Measurements from ENCODE around the gene CCSER1. TPM values are rescaled to one million over a fixed set of nuclear protein-coding genes. Genes with fewer than 3 reads are reported as not detected.
A peak's percentile ranks its signal among the peaks of the same experiment; 100 is the strongest.
"Not testable (repeated sequence)": the region's sequence is repeated elsewhere in the genome, so short reads cannot be mapped to it uniquely, and the experiment has no call there.

The CCSER1 gene
- polyA plus RNA-seq, 3 donors, result 18.1 to 20.3 (median 20.3) TPM

DNA sequence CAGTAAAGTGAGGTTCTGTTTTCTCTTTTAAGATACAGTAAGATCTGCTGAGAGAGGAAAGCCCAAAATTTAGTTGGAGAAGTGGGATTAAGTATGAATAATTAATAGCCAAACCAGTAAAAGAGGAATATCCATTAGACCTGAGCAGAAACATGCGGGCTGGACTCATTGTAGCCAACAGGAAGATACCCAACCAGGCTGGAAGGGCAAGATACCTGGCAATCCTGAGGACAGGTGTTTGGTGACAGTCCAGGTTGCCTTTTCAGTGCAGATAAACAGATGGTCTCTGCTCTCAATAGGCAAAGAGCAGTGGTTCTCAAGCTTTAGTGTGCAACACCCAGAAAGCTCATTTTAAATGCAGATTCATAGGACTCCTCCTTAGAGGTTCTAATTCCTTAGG, 1195.8 kb downstream of the CCSER1 start:
- no peak for DNase-seq (ENCODE audit: extremely low read depth in 1 of 11, low read depth in 9 of 11, low spot score in 4 of 11)

DNA sequence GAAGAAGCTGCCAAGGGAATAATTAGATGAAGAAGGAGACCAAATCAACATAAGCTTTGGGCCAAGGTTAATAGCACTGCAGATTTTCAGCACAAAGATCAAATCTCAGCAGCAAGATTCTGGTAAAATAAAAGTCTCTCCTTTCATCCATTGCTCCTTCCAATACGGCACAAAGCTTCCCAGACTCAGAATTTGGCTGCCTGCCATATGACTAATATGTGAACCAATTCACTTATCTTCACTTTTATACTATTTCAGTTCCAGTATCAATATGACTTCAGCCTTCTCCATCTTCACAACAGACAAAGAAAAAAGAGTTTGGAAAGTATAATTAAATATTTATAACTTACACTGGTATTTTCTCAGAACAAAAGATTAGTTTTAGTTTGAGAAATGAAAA, 1198.3 kb downstream of the CCSER1 start:
- peak in 1 of 11 donors; percentile 5 for DNase-seq (ENCODE audit: extremely low read depth in 1 of 11, low read depth in 9 of 11, low spot score in 4 of 11)

- not testable (repeated sequence) for DNase-seq (ENCODE audit: extremely low read depth in 1 of 11, low read depth in 9 of 11, low spot score in 4 of 11)
Observed at GRCh38 chr4:91326167-91326566, 1199.0 kb downstream of the CCSER1 start.

DNA sequence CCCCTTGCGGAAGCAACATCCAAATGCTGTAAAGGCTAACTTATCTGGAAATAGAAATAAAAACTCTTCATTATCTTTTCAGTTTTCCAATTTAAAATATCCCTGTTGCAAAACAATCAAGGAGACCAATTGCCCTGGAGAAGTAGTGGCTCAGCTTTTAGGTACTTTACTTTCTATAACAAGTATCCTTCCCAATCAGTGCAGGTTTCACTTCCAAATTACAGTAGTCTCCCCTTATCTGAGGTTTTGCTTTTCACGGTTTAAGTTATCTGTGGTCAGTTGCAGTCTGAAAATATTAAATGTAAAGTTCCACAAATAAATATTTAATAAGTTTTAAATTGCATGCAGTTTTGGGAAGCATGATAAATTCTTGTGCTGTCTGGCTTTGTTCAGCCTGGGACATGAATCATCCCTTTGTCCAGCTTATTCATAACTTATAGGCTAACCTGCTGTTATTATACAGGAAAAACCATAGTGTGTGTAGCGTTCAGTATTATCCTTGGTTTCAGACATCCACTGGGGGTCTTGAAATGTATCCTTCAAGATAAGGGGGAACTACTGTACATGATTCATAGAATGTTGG, 1203.5 kb downstream of the CCSER1 start:
- no peak for DNase-seq (ENCODE audit: extremely low read depth in 1 of 11, low read depth in 9 of 11, low spot score in 4 of 11)

GRCh38 chr4:91340822-91341221, 1213.6 kb downstream of the CCSER1 start:
- DNase-seq (ENCODE audit: extremely low read depth in 1 of 11, low read depth in 9 of 11, low spot score in 4 of 11), result no peak

DNA sequence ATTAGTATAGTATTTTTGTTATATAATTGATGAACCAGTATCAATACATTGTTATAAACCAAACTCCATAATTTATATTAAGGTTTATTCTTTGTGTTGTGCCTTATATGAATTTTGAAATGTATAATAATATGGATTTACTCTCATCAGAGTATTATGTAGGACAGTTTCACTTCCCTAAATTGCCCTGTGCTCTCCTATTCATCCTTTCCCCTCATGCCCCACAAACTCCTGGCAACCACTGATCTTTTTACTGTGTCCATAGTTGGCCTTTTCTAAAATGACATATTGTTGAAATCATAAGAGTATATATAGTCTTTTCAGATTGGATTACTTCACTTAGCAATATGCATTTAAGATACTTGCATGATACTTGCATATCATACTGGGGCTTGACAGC, 1218.4 kb downstream of the CCSER1 start:
- no peak for DNase-seq (ENCODE audit: extremely low read depth in 1 of 11, low read depth in 9 of 11, low spot score in 4 of 11)

- DNase-seq (ENCODE audit: extremely low read depth in 1 of 11, low read depth in 9 of 11, low spot score in 4 of 11), result not testable (repeated sequence)
Observed at GRCh38 chr4:91356496-91356895, 1229.3 kb downstream of the CCSER1 start.

DNA sequence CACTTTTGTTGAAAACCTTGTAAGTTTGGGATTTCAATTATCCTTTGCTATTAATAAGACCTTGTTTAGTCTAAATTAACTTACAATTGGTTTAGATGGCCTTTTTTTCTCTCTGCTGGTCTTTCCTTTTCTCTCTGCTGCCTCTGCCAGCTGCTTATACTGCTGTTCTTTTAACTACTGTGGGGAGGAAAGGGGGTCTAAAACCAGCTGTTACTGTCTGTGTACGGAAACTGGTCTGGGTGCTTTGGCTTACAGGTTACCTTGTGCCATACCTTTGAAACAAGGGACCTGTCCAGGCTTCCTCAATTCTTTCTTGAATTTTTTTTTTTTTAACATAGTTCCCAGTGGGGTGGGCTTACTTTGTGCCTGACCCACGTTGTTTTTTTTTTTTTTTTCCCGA, 1230.8 kb downstream of the CCSER1 start:
- not testable (repeated sequence) for DNase-seq (ENCODE audit: extremely low read depth in 1 of 11, low read depth in 9 of 11, low spot score in 4 of 11)

DNA sequence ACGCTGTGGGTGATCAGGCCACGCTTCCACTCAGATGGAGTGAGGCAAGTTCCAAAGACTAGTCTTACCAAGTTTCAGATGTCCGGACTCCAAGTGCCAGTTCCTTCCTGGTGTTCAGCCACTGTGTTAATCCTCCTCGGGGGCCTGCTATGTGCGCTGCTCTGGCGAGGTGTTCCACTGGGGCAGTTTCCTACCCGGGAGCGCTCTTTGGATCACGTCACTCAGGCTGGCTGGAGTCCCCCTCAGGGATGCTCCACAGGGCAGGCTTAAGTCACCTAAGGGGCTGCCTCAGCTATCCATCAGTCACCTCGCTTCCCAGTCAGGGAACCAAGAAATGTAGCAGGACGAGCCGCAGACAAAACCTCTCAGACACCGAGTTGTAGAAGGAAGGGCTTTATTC, 1231.4 kb downstream of the CCSER1 start:
- not testable (repeated sequence) for DNase-seq (ENCODE audit: extremely low read depth in 1 of 11, low read depth in 9 of 11, low spot score in 4 of 11)

- no peak for DNase-seq (ENCODE audit: extremely low read depth in 1 of 11, low read depth in 9 of 11, low spot score in 4 of 11)
Observed at GRCh38 chr4:91359041-91360031, 1232.1 kb downstream of the CCSER1 start.

GRCh38 chr4:91362125-91362524, 1234.9 kb downstream of the CCSER1 start:
- DNase-seq (ENCODE audit: extremely low read depth in 1 of 11, low read depth in 9 of 11, low spot score in 4 of 11), result no peak

- DNase-seq (ENCODE audit: extremely low read depth in 1 of 11, low read depth in 9 of 11, low spot score in 4 of 11), result no peak
Observed at GRCh38 chr4:91366554-91366953, 1239.4 kb downstream of the CCSER1 start.

- DNase-seq (ENCODE audit: extremely low read depth in 1 of 11, low read depth in 9 of 11, low spot score in 4 of 11), result no peak
Observed at GRCh38 chr4:91369116-91369515, 1241.9 kb downstream of the CCSER1 start.

- DNase-seq (ENCODE audit: extremely low read depth in 1 of 11, low read depth in 9 of 11, low spot score in 4 of 11), result no peak
Observed at GRCh38 chr4:91373546-91373945, 1246.4 kb downstream of the CCSER1 start.

- not testable (repeated sequence) for DNase-seq (ENCODE audit: extremely low read depth in 1 of 11, low read depth in 9 of 11, low spot score in 4 of 11)
Observed at GRCh38 chr4:91405431-91405830, 1278.2 kb downstream of the CCSER1 start.

- no peak for DNase-seq (ENCODE audit: extremely low read depth in 1 of 11, low read depth in 9 of 11, low spot score in 4 of 11)
Observed at GRCh38 chr4:91422011-91422410, 1294.8 kb downstream of the CCSER1 start.

DNA sequence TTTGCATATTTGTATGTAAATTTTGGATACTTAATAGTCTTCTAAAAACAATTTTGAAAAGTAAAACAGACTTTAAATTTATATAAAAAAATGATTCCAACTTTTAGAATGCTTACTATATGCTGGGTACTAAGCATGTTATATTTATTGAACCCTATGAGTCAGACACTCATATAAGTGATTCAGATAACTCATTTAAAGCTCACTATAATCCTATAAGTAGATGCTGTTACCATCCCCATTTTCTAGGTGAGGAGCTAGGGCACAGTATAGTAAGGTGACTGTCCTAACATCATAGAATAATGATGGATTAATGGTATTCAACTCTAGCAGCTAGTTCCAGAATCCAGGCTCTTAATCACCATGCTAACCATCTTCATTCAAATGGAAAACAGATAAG, 1299.5 kb downstream of the CCSER1 start:
- no peak for DNase-seq (ENCODE audit: extremely low read depth in 1 of 11, low read depth in 9 of 11, low spot score in 4 of 11)

DNA sequence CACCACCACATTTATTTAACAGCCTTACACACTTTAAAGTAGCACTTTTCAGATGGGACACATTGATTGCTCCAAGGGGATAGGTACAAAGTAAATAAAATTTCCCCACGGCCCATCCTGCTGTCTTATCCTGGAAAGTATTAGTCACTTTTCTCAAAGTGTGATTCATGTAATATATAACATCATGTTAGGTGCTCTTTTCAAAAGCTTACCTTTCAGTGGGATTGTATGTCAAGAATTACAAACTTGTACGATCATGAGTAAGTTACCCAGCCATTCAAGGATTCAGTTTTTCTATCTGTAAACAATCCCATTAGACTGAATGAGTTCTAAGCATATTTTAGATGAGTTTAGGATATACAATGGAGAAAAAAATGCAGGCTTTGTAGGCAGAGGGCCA, 1300.0 kb downstream of the CCSER1 start:
- no peak for DNase-seq (ENCODE audit: extremely low read depth in 1 of 11, low read depth in 9 of 11, low spot score in 4 of 11)

- no peak for DNase-seq (ENCODE audit: extremely low read depth in 1 of 11, low read depth in 9 of 11, low spot score in 4 of 11)
Observed at GRCh38 chr4:91434631-91435030, 1307.4 kb downstream of the CCSER1 start.

GRCh38 chr4:91436556-91436955, 1309.4 kb downstream of the CCSER1 start:
- DNase-seq (ENCODE audit: extremely low read depth in 1 of 11, low read depth in 9 of 11, low spot score in 4 of 11), result no peak

All from renal cortex interstitium (tissue), 11 donors.